Left forelimb (tissue), 1 donor: Measurements from ENCODE around the gene TNS1.
"Not testable (repeated sequence)": the region's sequence is repeated elsewhere in the genome, so short reads cannot be mapped to it uniquely, and the experiment has no call there.

ENCODE experiments used
- DNase-seq: peaks from one replicate; pipeline ENCODE4 v3.0.0-alpha.2; 2018; ENCODE audit warnings: low spot score

Gene TNS1

GRCh38 chr2:218029366-218030360 lies 26.9 kb upstream of the TNS1 start:
- peak; percentile 53 for DNase-seq

- no peak for DNase-seq
Observed at GRCh38 chr2:218028562-218029348, 26.0 kb upstream of the TNS1 start.

GRCh38 chr2:218028189-218028495 lies 25.3 kb upstream of the TNS1 start:
- peak; percentile 55 for DNase-seq

GRCh38 chr2:218027426-218028188 lies 24.8 kb upstream of the TNS1 start:
- DNase-seq, result no peak

GRCh38 chr2:218026676-218027425 lies 24.1 kb upstream of the TNS1 start:
- peak; percentile 64 for DNase-seq

GRCh38 chr2:218026244-218026643 lies 23.4 kb upstream of the TNS1 start:
- peak; percentile 40 for DNase-seq

- DNase-seq, result peak; percentile 48
Observed at GRCh38 chr2:218024871-218025270, 22.1 kb upstream of the TNS1 start.

GRCh38 chr2:218024336-218024735 lies 21.5 kb upstream of the TNS1 start:
- DNase-seq, result peak; percentile 47

- DNase-seq, result peak; percentile 31
Observed at GRCh38 chr2:218023636-218024035, 20.8 kb upstream of the TNS1 start.

GRCh38 chr2:218022851-218023530 lies 20.2 kb upstream of the TNS1 start:
- DNase-seq, result peak; percentile 47

- DNase-seq, result peak; percentile 36
Observed at GRCh38 chr2:218022131-218022850, 19.5 kb upstream of the TNS1 start.

GRCh38 chr2:218021536-218022071 lies 18.8 kb upstream of the TNS1 start:
- no peak for DNase-seq

- no peak for DNase-seq
Observed at GRCh38 chr2:218020966-218021535, 18.3 kb upstream of the TNS1 start.

GRCh38 chr2:218020281-218020680 lies 17.5 kb upstream of the TNS1 start:
- DNase-seq, result no peak

GRCh38 chr2:218019411-218020060 lies 16.7 kb upstream of the TNS1 start:
- no peak for DNase-seq

- not testable (repeated sequence) for DNase-seq
Observed at GRCh38 chr2:218018842-218019125, 16.0 kb upstream of the TNS1 start.

GRCh38 chr2:218017211-218018053 lies 14.6 kb upstream of the TNS1 start:
- DNase-seq, result no peak

GRCh38 chr2:218016810-218017209 lies 14.0 kb upstream of the TNS1 start:
- no peak for DNase-seq
